Measurements from ENCODE around the gene KCNQ1. TPM values are rescaled to one million over a fixed set of nuclear protein-coding genes. Genes with fewer than 3 reads are reported as not detected.

KCNQ1 gene
- polyA plus RNA-seq, 1 donor from 2014 or later = not detected

- TF ChIP-seq POLR2AphosphoS5 (IDR thresholded peaks at IDR 0.05) (no peak), RAD21 (conservative IDR thresholded peaks at IDR 0.05) (no peak), TAF1 (IDR thresholded peaks at IDR 0.05; ENCODE audit: low read depth) (no peak), EZH2 (IDR thresholded peaks at IDR 0.05; ENCODE audit: borderline replicate concordance, insufficient read depth, low read length, poor library complexity, severe bottlenecking) (no peak), SMC3 (conservative IDR thresholded peaks at IDR 0.05; ENCODE audit: poor library complexity) (no peak), REST (IDR thresholded peaks at IDR 0.05; ENCODE audit: borderline replicate concordance) (no peak), EP300 (conservative IDR thresholded peaks at IDR 0.05; ENCODE audit: poor library complexity, severe bottlenecking) (no peak), MXI1 (conservative IDR thresholded peaks at IDR 0.05; ENCODE audit: poor library complexity, severe bottlenecking) (no peak)
- TF ChIP-seq, protein P1, sequence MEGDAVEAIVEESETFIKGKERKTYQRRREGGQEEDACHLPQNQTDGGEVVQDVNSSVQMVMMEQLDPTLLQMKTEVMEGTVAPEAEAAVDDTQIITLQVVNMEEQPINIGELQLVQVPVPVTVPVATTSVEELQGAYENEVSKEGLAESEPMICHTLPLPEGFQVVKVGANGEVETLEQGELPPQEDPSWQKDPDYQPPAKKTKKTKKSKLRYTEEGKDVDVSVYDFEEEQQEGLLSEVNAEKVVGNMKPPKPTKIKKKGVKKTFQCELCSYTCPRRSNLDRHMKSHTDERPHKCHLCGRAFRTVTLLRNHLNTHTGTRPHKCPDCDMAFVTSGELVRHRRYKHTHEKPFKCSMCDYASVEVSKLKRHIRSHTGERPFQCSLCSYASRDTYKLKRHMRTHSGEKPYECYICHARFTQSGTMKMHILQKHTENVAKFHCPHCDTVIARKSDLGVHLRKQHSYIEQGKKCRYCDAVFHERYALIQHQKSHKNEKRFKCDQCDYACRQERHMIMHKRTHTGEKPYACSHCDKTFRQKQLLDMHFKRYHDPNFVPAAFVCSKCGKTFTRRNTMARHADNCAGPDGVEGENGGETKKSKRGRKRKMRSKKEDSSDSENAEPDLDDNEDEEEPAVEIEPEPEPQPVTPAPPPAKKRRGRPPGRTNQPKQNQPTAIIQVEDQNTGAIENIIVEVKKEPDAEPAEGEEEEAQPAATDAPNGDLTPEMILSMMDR (IDR thresholded peaks at IDR 0.05; ENCODE audit: poor library complexity, severe bottlenecking) = no peak
- no peak overlapping the region for H3K4me3 ChIP-seq (ENCODE audit: low read length)
- H2AFZ ChIP-seq (ENCODE audit: low read depth, low read length) = no peak overlapping the region
- H3K4me2 ChIP-seq (ENCODE audit: low read length) = no peak overlapping the region
- H3K9ac ChIP-seq (ENCODE audit: low read length) = no peak overlapping the region
- H4K20me1 ChIP-seq (ENCODE audit: insufficient read depth) = no peaks in the 10 kb centered on the region
- no peaks in the 10 kb centered on the region for H3K79me2 ChIP-seq (replicated peaks; ENCODE audit: insufficient read depth, low read length)
- no peaks in the 10 kb centered on the region for H3F3A ChIP-seq (ENCODE audit: insufficient read depth, low read length, poor library complexity, severe bottlenecking)
- H3K36me3 ChIP-seq (ENCODE audit: insufficient read depth, low read length) = no peaks in the 10 kb centered on the region
- H3K27ac ChIP-seq (ENCODE audit: low read length) = no peak overlapping the region
- H3K9me2 ChIP-seq (ENCODE audit: insufficient read depth, low read length) = no peaks in the 10 kb centered on the region
- no peaks in the 10 kb centered on the region for H3K27me3 ChIP-seq (ENCODE audit: insufficient read depth, low read depth, low read length)
- peaks cover 11% of the 10 kb centered on the region for H3K9me3 ChIP-seq (ENCODE audit: low read length)
Measured at GRCh38 chr11:2815762-2816496, 371.1 kb downstream of the KCNQ1 start.

- TF ChIP-seq SMC3 (conservative IDR thresholded peaks at IDR 0.05; ENCODE audit: poor library complexity) (no peak), POLR2AphosphoS5 (IDR thresholded peaks at IDR 0.05) (no peak), EZH2 (IDR thresholded peaks at IDR 0.05; ENCODE audit: borderline replicate concordance, insufficient read depth, low read length, poor library complexity, severe bottlenecking) (no peak), TAF1 (IDR thresholded peaks at IDR 0.05; ENCODE audit: low read depth) (no peak), RAD21 (conservative IDR thresholded peaks at IDR 0.05) (no peak), REST (IDR thresholded peaks at IDR 0.05; ENCODE audit: borderline replicate concordance) (no peak), MXI1 (conservative IDR thresholded peaks at IDR 0.05; ENCODE audit: poor library complexity, severe bottlenecking) (no peak), EP300 (conservative IDR thresholded peaks at IDR 0.05; ENCODE audit: poor library complexity, severe bottlenecking) (no peak)
- TF ChIP-seq, protein P1 (IDR thresholded peaks at IDR 0.05; ENCODE audit: poor library complexity, severe bottlenecking) = no peak
- H3K4me3 ChIP-seq (ENCODE audit: low read length) = no peak overlapping the region
- no peaks in the 10 kb centered on the region for H4K20me1 ChIP-seq (ENCODE audit: insufficient read depth)
- no peak overlapping the region for H3K4me2 ChIP-seq (ENCODE audit: low read length)
- H3K9me3 ChIP-seq (ENCODE audit: low read length) = peaks cover 11% of the 10 kb centered on the region
- no peaks in the 10 kb centered on the region for H3K9me2 ChIP-seq (ENCODE audit: insufficient read depth, low read length)
- no peaks in the 10 kb centered on the region for H3K36me3 ChIP-seq (ENCODE audit: insufficient read depth, low read length)
- no peak overlapping the region for H3K9ac ChIP-seq (ENCODE audit: low read length)
- no peak overlapping the region for H3K27ac ChIP-seq (ENCODE audit: low read length)
- H2AFZ ChIP-seq (ENCODE audit: low read depth, low read length) = no peak overlapping the region
- no peaks in the 10 kb centered on the region for H3K79me2 ChIP-seq (replicated peaks; ENCODE audit: insufficient read depth, low read length)
- H3F3A ChIP-seq (ENCODE audit: insufficient read depth, low read length, poor library complexity, severe bottlenecking) = no peaks in the 10 kb centered on the region
- no peaks in the 10 kb centered on the region for H3K27me3 ChIP-seq (ENCODE audit: insufficient read depth, low read depth, low read length)
Measured at GRCh38 chr11:2816523-2816922, 371.7 kb downstream of the KCNQ1 start.

Data from neural cell (in vitro differentiated cells).